Activated CD8-positive, alpha-beta memory T cell treated with anti-CD3 and anti-CD28 coated beads for 36 hours (primary cell): ENCODE results near the gene RNASE7. TPM values are rescaled to one million over a fixed set of nuclear protein-coding genes. Genes with fewer than 3 reads are reported as not detected.

Source experiments
- CTCF ChIA-PET: fragments of 350-600 bp; sonication (Branson Sonifier 250); formaldehyde crosslinking; loops from one replicate; lab custom pipeline; 2021; ENCODE audit warnings: antibody characterized with exemption; lab: Charles Lee
- POLR2A ChIA-PET: fragments of 350-600 bp; sonication (Branson Sonifier 250); formaldehyde crosslinking; loops from one replicate; lab custom pipeline; 2021; ENCODE audit warnings: antibody characterized with exemption; lab: Charles Lee
- total RNA-seq, 2 experiments: library from RNA; stranded (reverse); gene quantifications; one replicate each; pipeline ENCODE4 v1.2.3, GENCODE V29; 2021

RNASE7 gene
- total RNA-seq, 2 experiments from 2014 or later, result not detected

DNA sequence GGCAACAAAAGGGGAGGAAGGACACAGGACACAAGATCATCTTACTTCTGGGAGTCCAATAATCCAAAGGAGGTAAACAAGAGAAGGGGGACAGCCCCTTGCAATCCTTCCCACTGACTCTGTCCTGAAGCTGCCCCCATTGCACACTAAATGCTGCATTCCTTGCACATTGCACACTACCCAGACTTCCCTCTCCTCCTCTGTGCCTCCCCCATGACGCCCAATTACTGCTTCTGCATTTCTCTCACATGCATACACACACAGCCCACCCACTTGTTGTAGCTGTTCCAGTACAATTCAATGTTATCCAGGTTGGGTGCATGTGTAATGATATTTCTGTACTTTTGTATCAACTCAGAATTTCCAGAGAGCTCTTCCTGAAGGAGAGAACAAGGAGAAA is 22.8 kb upstream of the RNASE7 start:
- ChIA-PET CTCF (interaction anchor here (1.4 to 3.1 kb wide), 2 partner anchors 69 to 73 kb away, joined by 4 to 14 read pairs; no protein-coding TSS in a partner anchor), POLR2A (no interaction called here)

DNA sequence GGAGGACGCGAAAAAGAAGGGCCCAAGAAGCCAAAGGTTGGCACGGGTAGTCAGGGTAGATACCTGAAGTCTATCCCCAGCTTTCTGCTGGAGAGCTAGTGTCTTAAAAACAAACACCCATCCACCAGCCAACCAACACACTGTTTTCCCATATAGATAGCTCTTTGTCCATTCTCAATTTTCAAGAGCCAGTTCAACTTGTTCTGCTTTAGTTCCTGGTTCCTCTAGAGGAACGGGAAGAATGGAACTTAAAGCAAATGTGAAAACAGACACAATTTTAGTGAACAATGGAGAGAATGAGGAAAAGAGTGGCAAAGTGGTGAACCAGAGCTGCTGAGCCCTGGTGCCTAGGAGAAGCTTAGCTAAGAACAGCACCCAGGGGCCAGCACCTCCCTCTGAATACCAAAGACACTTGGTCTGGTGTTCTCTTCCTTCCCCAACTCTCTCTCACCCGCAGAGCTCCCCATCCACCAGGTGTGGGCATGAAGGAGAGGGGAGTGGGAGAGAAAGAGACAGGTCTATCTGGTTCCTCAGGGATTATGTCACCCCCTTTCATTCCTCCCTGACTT is 21.1 kb upstream of the RNASE7 start:
- POLR2A ChIA-PET, result no interaction called here

DNA sequence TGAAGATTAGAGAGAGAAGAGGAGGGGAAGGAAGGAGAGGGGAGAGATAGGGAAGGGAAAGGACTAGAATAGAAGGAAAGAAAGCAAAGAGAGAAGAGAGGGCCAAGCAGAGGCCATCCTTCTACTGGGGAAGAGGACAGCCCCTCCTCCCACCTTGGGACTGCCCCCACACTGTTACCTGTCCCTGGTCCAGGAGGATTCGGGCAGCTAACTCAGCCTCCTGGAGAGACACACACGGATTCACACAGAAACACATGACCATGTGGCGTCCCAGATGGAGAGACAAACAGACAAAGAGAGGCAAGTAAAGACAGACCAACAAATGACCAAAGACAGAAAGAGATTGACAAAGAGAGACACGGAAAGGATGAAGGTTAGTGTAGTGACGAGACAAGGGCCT is 19.5 kb upstream of the RNASE7 start:
- ChIA-PET POLR2A (no interaction called here), CTCF (interaction anchor here (1.2 to 2.6 kb wide), 2 partner anchors 8 to 70 kb away, joined by 4 to 13 read pairs; no protein-coding TSS in a partner anchor)

More for the DNA sequence above, 21.1 kb upstream of the RNASE7 start:
- CTCF ChIA-PET, result interaction anchor here (1.0 to 3.1 kb wide), 3 partner anchors 8 to 85 kb away, joined by 3 to 14 read pairs (median 3); no protein-coding TSS in a partner anchor

DNA sequence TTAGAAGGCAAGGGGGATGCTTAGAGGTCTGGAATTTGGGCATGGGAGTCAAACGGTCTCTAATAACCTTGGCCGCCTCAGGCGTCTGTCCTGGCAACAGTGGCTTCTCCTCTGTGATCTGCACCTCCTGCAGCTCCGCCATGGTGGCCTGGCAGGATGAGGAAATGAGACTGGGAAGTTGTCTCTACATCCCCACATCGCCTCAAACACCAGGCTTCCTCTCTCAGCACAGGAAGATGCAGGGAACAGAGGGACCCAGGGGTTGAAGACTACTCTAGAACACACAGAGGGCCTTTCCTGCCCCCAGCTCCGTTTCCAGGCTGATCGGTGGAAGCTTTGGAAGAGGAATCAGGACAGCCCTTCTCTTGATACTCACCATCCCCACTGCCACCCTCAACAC is 19.0 kb upstream of the RNASE7 start:
- CTCF ChIA-PET, result interaction anchor here (1.2 to 2.6 kb wide), 2 partner anchors 8 to 69 kb away, joined by 4 to 13 read pairs; no protein-coding TSS in a partner anchor
- POLR2A ChIA-PET, result interaction anchor here (0.6 kb wide), 1 partner anchor 152 kb away, joined by 3 read pairs; no protein-coding TSS in a partner anchor

DNA sequence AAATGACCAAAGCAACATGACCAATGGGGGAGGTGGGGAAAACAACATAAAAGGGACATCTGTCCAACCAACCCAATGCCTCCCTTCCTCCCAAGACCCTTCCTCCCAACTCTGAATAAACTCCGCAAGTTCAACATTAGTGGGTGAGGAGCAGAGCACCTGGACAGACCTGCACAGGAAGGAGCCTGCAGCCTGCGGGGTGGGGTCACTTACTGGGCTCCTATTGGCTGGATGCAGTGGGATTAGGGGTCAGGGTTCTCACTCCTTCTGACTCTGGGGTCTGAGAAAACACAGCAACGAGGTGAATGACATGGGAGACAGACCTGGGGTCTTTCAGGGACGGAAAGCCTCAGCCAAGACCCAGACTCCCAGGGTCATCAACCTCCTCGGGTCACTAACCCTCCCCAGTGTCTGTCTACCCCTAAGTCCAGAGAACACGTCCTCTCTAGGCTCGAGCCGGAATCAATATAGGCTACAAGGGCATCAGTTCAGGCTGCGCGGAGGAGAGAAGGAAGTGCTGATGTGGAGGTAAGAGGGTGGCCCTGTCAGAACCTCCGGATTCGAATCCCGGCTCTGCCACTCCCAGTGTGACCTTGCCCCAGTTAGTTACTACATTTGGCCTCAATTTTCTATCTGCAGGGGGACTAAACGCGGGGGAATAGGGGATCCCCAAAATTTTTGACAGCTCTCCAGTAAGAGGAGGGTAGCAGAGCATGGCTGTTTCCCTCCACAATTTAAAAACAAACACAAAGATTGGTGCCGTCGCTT is 18.2 kb upstream of the RNASE7 start:
- ChIA-PET POLR2A (interaction anchor here (0.6 kb wide), 2 partner anchors 65 to 151 kb away, joined by 3 read pairs; no protein-coding TSS in a partner anchor), CTCF (interaction anchor here (1.2 to 2.6 kb wide), 3 partner anchors 9 to 79 kb away, joined by 3 to 13 read pairs (median 4); no protein-coding TSS in a partner anchor)

DNA sequence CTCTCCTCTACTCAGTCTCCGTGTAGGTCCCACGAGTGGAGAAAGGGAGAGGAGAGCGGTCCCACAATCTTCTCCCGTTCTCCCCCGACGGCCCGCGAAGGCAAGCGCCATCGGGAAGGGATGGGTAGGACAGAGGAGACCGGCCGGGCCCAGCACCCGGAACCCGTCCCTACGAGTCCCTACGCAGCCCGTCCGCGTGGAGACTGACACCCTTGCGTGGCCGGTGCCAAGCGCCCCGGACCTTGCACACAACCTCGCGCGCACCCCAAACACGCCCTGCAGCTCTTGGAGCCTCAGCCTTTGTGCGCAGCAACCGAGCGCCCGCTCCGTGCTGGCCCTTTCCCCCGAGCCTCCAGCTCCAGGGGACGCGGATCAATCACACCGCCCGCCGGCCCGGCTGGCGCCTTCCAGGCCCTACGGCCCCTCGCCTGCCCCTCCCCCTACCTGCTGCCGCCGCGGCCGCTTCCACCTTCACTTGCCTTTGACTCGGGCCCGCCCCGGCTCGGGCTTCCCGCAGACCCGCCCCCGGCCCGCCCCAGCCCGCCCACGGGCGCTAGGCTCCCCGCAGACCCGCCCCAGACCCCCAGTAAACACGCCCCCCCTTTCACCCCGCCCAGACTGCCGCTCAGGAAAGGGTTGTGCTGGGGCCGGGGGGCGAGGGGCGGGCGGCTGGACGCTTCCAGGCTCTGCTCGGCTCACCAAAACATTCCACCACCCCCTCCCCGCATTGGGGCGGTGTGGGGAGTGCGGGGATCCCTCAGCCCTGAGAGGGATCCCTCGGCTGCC is 17.4 kb upstream of the RNASE7 start, which contains the start of gene NDRG2:
Gene NDRG2, minus strand, starts transcription at position 477 of the 786 bp plus-strand sequence. CDS start 1,746 bp downstream, outside the sequence.
- POLR2A ChIA-PET, result interaction anchor here (0.6 kb wide), 2 partner anchors 65 to 552 kb away, joined by 3 read pairs; no protein-coding TSS in a partner anchor
- CTCF ChIA-PET, result interaction anchor here (1.4 to 2.6 kb wide), 2 partner anchors 10 to 78 kb away, joined by 3 to 13 read pairs; no protein-coding TSS in a partner anchor

DNA sequence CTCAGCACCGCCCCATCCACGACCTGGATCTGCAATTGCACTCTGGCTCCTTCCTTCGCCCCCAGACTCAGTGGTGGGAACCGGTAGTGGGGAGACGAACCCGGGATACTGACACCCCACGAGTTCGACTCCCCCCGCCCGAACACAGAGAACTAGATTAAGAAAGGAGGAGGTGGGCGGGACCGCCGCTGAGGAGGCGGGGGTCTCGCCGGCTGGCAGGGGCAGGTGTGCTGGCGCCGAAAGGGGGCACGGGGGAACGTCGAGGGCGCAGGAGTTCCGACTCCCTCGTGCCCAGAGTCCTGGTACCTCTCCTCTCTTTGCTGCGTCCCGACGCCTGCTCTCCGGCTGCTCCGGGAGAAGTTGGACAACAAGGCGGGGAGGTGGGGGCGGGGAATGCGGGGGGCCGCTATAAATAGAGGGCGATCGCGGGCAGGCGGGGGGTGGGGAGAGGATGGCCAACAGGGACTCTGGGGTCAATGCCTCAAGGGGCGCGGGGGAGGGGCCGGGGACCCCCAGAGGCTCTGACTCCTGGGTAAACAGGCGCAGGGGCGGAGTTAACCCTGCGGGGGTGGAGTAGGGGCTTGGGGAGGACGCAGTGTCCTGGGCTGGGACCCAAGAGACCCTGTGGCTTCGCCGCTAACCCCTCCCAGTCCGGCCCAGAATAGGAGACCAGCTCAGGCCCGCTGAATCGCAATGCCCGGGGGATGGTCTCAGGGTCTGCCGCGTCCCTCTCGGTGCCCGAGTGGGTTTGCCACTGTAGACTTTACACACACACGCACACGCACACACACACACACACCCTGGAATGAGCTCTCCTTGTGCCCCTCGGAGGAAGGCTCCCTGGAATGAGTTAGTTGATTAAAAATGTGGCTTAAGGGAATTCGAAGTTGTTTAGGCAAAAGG is 16.5 kb upstream of the RNASE7 start:
- POLR2A ChIA-PET, result interaction anchor here (0.6 kb wide), 1 partner anchor 553 kb away, joined by 3 read pairs; no protein-coding TSS in a partner anchor
- CTCF ChIA-PET, result interaction anchor here (0.7 to 1.4 kb wide), 6 partner anchors 9 to 77 kb away, joined by 3 to 4 read pairs (median 4); no protein-coding TSS in a partner anchor

DNA sequence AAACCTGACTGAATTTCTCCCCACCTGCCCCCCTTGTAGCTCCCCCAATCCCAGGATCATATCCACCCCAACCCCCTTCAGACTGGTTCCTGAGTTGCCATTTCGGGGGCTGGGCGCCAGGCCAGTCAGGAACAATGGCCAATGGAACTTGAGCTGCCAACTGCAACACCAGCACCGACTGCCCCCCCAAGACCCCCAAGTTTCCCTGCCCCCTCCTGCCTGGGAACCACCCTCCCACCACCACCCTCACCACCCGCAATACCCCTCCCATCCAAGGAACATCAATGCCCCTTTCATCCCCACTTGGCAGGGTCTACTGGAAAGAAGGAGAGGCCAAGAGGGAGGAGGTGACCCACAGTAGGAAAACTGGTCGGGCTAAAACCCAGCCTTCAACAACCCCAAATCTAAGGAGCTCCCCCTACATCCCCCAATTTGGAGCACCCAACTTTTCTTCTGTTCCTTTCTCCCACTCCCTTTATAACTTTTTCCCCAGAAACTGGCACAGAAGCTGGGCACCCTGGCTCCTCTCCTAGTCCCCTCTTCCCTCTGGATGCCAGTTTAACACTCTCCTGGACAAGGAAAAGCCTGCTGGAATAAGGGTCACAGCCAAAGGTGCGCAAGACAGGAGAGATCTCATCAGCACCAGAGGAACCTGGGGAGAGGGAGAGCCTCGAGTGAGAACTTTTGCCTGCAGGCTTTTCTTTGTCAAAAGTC is 15.7 kb upstream of the RNASE7 start:
- CTCF ChIA-PET, result interaction anchor here (0.7 to 1.3 kb wide), 5 partner anchors 10 to 66 kb away, joined by 3 to 4 read pairs (median 4); no protein-coding TSS in a partner anchor

DNA sequence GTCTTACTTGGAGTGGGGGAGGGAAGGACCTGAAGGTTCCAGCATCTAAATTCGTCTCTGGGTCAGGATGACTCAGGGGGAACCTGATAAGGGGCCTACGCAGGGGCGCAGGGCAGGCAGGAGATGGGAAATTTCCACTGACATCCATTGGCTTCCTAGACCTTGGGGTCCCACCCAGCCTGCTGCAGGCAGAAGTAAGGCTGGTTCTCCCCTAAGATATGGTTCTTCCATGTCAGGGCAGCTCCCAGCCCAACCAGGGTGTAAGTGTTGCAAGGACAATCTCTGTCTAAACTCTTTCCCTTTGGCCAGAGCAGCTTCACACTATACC is 15.2 kb upstream of the RNASE7 start:
- POLR2A ChIA-PET, result no interaction called here

More for the DNA sequence above, 15.7 kb upstream of the RNASE7 start:
- POLR2A ChIA-PET, result no interaction called here

DNA sequence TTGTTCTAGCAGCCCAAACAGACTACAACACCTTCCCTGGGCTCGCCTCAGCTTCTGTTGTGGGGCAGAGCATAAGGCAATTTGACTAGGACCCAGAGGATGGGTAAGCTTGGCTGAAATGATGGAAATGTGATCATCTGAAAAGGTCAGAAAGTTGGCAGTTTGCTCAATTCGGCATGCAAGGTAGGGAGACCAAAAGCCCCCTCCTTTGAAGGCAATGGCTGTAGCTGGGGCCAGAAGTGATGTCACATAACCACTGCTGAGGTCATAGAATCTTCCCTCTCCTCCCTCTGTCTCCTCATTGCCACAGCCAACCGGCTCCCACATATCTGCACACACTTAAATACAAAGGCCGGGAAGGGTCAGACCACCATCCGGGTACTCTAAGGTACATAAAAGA is 12.2 kb upstream of the RNASE7 start, which contains the start of gene TPPP2:
Gene TPPP2, plus strand, starts transcription at position 301 of the 400 bp plus-strand sequence. CDS start 365 bp downstream, outside the sequence.
- POLR2A ChIA-PET, result no interaction called here

More for the DNA sequence above, 15.2 kb upstream of the RNASE7 start:
- CTCF ChIA-PET, result interaction anchor here (0.9 to 2.6 kb wide), 4 partner anchors 10 to 77 kb away, joined by 3 to 7 read pairs (median 4); no protein-coding TSS in a partner anchor

DNA sequence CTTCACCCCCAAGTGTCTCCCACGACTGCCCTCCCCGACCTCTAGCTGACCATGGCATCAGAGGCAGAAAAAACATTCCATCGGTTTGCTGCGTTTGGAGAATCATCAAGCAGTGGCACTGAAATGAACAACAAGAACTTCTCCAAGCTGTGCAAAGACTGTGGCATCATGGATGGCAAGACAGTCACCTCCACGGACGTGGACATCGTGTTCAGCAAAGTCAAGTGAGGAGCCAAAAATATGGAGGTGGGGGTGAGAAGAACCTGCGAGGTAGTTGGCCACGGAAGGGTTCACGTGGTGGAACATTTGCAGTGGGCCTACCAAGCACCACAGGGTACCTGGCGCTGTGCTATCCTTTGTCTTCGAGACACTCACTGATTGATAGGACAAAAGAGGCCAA is 11.6 kb upstream of the RNASE7 start:
- ChIA-PET CTCF (no interaction called here), POLR2A (interaction anchor here (0.6 kb wide), 1 partner anchor 349 kb away, joined by 3 read pairs; no protein-coding TSS in a partner anchor)

More for the DNA sequence above, 12.2 kb upstream of the RNASE7 start, which contains the start of gene TPPP2:
- CTCF ChIA-PET, result interaction anchor here (1.2 kb wide), 1 partner anchor 10 kb away, joined by 3 read pairs; no protein-coding TSS in a partner anchor

DNA sequence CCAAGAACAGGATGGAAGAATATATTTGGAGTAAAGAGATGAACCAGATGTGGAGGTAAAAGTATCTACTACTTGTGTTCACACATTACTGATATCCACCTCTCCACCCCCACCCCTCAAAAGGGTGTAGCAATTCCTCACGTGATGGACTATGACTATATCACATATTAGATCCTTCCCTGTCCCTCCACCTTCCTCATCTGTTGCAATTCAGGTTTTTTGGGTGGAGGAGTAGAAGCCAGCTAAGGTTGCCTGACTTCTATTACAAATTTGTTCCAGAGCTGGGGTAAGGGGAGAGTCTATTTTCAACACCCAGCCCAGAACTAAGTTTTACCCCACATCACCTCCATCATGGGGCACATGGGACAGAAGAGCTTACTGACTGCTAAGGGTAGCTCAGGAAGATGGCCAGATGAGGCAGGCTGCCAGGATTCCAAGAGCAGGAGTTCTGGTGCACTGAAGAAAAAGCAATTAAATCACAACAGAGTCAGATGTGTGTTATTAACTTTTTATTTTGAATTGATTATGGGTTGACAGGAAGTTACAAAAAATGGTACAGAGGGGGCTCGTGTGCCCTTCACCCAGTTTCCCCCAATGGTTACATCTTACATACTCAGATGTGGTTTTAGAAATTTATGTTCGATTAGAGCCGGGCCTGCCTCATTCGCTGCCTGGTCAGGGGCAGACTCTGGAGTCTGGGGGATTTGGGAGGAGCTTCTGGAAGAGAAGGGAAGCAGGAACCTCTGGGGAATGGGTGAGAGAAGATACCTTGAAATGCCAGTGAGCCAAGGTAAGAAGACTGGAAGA is 9.6 kb upstream of the RNASE7 start:
- CTCF ChIA-PET, result no interaction called here
- POLR2A ChIA-PET, result no interaction called here

DNA sequence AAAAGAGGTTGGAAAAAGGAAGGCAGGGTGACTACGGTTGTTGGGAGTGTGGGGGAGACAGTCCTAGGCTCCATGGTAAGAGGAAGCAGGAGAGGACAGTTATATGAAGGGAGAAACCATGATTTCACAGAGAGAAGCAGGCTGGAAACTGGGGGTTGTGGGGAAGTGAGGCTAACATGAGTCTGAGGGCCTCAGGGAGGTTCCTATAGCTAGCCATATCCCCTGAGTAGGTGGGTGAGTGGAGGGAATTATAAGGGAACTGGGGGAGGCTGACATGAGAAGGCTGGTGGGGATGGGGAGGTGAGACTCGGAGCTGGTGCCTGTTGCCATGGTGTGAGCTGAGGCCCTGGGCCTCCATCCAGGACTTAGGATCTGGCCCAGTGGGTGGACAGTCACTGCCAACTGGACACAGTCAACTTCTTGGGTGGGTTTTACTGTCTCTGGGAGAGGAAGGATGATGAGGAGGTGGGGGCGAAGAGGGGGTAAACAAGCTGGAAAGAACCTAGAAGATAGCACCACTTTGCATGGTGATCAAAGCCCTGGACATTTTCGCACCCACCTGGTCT is 8.9 kb upstream of the RNASE7 start:
- POLR2A ChIA-PET, result no interaction called here
- CTCF ChIA-PET, result interaction anchor here (3.3 kb wide), 1 partner anchor 18 kb away, joined by 15 read pairs; no protein-coding TSS in a partner anchor

DNA sequence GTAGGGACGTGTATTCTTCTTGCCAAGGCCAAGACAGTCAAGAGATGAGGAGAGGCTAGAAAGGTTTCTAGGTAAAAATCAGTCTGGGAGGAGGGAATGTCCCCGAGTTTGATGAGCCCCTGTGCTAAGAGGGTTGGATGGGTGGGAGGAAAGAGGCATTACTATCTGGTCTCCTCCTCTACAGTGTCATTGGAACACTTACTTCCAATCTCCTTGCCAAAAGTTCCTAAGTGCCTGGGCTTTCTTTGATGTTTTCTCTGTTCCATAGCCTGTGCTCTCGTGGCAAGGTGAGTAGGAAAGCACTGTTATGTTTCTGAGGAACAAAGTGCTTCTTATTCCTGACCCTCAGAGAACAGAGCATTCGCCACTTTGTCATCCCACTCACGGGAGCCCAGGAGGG is 7.5 kb upstream of the RNASE7 start, which contains the start of gene RNASE13:
Gene RNASE13, minus strand, starts transcription at position 101 of the 400 bp plus-strand sequence. CDS start 519 bp downstream, outside the sequence.
- CTCF ChIA-PET, result interaction anchor here (3.3 kb wide), 1 partner anchor 20 kb away, joined by 15 read pairs; no protein-coding TSS in a partner anchor
- POLR2A ChIA-PET, result no interaction called here

DNA sequence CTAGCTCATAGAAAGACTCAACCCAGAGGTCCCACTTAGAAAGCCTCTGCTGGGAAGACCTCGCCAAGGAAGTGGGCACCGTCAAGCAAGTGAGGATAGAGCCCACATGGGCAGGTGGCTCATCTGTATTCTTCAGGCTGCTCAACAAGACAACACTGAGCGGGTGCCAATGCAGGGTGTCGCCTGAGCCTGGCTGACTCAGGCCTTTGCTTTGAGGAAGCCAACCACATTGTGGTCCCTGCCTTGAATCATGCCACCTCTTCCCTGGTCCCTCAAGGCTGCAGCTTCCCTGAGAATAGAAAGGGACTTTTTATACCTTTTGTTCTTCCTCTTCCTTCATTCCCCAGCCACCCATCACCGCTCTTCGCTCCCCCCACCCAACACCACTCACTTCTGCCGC is 5.4 kb upstream of the RNASE7 start:
- CTCF ChIA-PET, result interaction anchor here (1.5 kb wide), 1 partner anchor 56 kb away, joined by 5 read pairs; no protein-coding TSS in a partner anchor

More for the DNA sequence above, 5.4 kb upstream of the RNASE7 start:
- POLR2A ChIA-PET, result no interaction called here
